HG03159 (cell line): ENCODE data around the gene SV2B.
A peak's percentile ranks its signal among the peaks of the same experiment; 100 is the strongest.

Source experiments
- ATAC-seq: cut with Tn5 transposase; IDR thresholded peaks from one replicate; pipeline ENCODE4 v1.9.1; 2021; ENCODE audit warnings: mild to moderate bottlenecking, moderate library complexity; ENCODE audit not compliant: unreplicated experiment

SV2B gene

DNA sequence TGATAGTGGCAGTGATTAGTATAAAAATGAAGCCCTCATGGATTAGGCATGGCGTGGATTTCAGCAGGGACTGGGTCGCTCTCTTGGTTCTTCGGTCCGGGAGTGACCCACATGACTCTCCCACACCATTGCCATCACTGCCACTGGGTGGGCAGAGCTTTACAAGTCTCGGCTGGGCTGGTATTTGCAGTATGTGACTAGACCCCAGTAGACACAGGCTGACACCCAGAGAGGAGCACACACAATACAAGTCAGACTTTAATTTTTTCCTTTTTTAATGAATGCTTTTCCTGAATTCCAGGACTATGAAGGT lies 1.5 kb downstream of the SV2B start:
- ATAC-seq = no peak

DNA sequence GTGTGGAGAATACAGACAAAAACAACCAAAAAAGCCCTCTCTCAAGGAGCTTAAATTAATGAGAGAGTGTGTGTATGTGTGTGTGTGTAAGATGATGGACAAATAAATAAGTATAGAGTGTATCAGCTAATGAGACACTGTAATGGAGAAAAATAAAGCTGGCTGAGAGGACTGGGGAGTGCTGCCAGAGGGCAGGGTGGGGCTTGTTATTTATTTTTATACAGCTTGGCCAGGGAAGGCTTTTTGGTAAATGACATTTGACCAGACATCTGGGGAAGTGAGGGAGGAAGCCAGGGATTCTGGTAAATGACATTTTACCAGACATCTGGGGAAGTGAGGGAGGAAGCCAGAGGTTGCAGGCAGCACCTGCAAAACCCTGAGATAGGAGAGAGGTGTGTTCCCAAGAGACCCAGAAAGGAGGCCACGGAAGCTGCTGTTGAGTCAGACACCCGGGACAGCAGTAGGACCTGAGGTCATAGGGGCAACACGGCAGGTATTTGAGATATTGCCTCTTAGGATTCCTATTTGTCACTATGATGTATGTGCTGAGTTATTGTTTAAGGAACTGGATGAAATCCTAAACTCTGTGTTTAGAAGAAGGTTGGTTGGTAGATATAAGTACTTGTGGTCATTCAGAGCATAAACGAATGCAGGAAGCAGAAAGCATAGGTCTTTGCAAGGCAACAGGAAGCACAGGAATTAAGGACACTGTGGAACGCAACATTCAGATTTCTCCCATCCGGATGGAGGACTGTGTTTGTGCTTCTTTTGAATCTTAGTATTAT lies 2.7 kb downstream of the SV2B start:
- ATAC-seq = no peak

GRCh38 chr15:91104111-91104510 lies 4.1 kb downstream of the SV2B start:
- ATAC-seq = no peak

- ATAC-seq = no peak
These were observed 8.4 kb downstream of the SV2B start for GRCh38 chr15:91108421-91108820.

DNA sequence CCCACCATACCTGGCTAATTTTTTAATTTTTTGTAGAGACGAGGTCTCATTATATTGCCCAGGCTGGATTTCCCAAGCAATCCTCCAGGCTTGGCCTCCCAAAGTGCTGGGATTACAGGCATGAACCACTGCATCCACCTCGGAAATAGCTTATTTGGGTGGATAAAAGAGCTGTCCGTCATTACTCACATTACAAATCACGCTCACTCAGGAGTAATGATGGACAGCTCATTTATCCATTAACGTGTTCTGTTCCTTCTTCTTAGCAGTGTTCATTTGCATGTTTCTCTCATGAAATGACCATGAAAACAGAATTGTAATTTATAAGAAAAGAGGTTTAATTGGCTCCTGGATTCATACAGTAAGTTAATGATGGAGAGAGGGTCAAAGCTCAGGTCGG lies 9.8 kb downstream of the SV2B start:
- no peak for ATAC-seq

GRCh38 chr15:91110407-91110806 lies 10.3 kb downstream of the SV2B start:
- no peak for ATAC-seq

DNA sequence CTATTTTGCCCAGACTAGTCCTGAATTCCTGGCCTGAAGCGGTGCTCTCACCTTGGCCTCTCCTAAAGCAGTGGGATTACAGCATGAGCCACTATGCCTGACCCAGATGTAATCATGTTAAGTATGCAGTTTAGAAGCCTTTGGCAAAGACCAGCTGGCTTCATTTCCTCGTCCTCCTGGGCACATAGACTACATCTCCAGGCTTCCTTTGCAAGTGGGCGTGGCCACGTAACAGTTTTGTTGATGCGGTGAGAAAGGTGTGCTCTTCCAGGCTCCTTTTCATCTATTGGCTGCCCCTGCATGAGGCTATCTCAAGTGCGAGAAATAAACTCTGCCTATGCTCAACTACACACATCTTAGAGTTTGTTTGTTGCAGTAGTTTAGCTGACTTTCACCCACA lies 13.0 kb downstream of the SV2B start:
- no peak for ATAC-seq

DNA sequence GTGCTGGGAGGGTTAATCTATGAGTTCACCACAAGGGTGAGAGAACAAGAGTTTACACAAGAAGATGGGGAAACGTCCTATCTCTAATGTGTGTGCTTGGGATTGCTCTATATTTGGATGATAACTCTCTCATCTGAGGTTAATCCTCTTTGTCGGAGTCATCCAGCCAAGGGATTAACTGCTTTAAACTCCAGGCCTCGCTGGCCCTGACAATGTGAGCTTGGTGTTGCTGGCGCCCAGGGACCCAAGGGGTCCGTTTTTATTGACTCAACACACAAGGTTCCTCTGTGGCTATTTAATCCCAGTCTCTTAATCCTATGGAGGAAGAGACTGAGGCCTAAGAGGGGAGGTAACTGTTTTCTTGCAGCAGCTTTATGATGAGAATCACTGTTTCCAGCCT lies 14.2 kb downstream of the SV2B start:
- no peak for ATAC-seq

GRCh38 chr15:91116113-91117067 lies 16.3 kb downstream of the SV2B start:
- ATAC-seq = peak; percentile 91

- no peak for ATAC-seq
These were observed 17.3 kb downstream of the SV2B start for GRCh38 chr15:91117375-91117774.

DNA sequence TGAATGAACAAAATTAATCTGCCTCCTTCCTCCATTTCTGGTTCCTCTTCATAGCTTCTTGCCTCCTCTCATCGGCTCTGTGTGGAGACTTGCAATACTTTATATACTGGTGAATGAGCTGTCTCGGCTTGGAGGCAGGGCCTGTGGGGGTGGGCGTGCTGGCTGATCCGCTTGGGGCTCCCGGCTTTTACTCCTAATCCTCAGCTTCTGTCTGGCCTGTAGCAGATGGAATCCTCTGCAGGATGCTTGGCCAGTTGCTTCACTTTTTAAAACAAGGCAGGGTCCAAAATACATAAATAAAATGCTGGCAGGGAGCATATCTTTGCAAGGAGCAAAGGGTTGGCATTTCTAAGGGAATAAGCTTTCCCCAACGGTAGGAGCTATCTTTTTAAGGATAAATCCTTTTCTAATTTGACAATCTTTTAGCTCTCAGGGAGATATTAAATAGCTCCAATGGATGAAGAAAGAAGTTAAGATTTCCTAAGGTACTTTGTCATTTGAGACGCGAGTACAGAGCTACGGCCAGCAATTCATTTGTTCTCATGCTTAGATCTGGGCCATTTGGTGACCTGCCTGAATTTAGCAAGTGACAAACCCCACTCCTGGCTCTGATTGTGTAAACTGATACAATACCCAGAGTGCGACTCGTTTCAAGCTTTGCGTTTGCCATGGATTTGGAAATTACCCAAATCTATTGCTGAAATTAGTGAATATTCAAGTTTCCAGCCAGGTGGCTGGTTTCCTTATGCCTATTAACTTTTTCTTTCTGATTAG lies 18.9 kb downstream of the SV2B start:
- no peak for ATAC-seq

DNA sequence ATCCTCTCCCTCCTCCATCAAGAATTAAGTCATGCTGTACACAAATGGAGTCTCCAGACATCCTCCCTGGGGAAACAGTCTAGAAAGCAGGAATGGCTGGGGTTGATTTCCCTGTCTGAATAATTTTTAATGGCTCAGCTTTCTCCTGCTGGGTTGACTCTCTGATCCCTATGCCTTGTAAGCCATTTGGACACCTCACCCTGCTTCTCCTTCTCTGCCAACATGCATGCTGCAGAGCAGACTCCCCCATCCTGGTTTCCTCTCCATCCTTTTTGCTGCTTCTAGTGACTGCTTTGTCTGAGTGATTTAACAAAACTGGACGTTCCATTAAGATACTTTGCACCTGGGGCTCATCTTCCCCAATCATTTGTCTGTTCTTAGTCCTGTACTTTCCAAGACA lies 22.2 kb downstream of the SV2B start:
- no peak for ATAC-seq

DNA sequence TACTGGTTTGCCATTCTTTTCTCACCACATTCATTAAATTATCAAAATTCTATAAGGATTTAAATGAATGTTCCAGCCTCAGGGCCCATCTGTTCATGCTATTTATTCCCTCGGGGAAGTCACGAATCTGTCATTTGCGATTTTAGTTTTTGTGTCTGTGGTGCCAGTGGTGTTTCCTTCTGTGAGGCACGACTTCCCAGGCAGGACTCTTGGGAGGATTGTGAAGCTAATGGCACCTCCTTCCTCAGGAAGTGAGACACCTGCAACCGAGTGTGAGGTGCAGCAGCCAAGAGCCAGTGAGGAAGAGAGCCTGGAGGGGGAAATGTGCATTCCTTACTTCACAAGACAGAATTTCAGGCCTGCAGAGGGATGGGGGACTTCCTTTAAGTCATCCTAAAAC lies 24.1 kb downstream of the SV2B start:
- ATAC-seq = no peak

DNA sequence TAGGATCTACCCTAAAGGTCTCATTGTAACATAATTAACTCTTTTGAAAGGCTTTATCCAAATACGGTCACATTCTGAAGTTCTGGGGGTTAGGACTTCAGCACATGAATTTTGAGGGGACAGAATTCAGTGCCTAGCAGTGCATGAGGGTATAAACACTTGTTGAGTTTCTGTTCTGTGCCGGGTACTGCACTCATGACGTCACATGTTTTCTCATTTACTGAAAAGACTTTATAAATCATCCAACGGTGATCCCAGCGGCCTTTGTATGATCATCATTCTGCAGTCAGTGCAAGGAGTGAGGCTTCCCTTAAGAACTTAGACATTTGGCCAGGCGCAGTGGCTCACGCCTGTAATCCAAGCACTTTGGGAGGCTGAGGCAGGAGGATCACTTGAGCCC lies 25.1 kb downstream of the SV2B start:
- ATAC-seq = no peak

- no peak for ATAC-seq
These were observed 26.0 kb downstream of the SV2B start for GRCh38 chr15:91126080-91126479.

DNA sequence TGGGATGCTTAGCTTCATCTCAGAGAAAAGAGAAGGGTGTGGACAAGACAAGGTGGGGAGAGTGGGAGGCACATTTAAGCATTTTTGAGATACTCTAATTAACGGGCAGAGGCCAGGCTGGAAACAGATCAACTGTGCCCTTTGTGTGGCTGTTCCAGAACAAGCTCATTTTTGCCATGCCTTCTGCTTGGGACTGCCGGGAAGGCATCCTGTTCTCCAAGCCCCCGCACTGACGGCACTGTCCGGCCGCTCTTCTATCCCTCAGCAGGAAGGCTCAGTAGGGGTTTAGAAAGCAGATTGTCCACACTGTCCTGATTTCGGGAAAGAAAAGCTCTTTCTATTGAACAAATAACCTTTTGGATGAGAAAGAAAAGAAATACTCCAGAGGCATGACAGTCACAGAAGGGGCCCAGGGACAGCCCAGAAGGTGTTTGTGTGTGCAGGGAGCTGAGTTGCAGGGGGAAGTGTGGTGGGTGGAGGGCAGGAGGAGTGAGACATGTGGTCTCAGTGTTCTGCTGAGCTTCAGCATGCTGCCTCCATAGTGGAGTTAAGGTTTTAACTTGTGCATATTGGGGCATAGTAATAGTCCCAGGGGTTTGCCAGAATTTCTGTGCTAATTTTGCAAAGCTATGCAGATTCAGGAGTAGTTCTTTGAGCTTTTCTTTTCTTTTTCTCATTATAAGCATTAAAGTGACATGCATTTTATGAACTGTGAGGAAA lies 27.3 kb downstream of the SV2B start:
- ATAC-seq = no peak

DNA sequence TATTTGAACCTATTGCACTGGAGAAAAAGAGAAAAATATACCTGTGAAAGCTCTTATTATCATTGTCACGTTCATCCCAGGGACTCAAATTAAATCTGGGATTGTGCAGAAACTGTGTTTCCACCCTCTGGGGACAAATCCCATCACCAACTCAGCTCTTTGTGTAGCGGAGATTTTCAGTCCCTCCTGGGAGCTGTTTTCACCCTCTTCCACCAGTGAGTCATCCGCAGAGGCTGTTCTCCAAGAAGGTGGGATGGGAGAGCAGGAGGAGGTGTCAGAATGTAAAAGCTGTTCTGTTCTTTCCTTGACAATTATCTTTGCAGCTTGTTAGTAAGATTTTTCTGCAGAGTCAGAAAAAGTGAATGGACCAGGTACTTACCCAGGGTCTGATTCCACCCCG lies 28.0 kb downstream of the SV2B start:
- ATAC-seq = no peak

DNA sequence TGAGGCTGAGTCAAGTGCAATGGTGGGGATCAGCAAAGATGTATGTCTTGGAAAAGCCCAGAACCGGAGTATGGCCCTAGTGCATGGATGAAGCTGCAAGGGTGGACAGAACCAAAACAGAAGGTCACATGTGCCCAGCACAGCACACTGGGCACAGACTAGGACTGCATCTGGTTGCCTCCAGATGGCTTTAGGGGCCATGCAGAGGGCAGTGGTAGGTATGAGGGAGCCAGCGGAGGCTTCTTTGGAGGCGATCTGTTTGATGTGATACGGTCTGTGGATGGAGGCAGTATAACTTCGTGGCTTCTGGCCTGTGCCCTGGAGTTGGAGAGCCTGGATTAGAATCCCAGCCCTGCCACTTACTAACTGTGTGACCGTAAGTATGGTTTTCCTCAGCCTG lies 29.4 kb downstream of the SV2B start:
- no peak for ATAC-seq

DNA sequence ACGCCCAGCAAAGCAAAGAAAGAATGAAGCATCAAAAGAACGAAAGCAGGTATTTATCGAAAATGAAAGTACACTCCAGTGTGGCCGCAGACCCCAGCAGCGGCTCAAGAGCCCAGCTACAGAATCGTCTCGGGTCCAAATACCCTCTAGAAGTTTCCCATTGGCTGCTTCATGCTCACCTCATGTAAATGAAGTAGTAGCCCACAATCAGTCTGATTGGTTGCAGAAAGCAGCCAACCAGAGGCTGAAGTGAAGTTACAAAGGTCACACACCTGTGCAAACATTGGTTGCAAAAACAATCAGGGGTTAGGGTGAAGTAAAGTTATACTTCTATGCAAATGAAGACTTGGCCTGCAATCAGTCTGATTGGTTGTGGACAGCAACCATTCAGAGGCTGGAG lies 32.0 kb downstream of the SV2B start:
- ATAC-seq = no peak

DNA sequence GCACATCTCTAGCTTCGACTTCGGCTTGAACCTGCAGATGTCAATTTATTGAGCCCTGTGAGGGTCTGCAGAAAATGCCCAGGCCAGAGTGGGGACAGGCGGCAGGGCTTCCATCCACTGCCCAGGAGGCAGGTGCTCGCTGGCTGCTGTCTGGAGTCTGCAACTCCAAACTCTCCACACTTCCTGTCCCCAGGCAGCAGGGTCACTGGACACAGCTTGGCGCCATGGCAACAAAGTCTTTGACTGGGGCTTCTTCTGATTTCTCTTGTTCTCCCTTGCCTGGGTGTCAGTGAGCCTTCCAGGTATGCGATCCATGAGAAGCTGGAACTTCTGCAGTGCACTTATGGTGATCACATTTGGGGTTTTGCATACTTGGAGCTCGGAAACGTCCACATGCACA lies 33.5 kb downstream of the SV2B start:
- no peak for ATAC-seq
